ENCODE data around the gene KLK4.

KLK4 gene

DNA sequence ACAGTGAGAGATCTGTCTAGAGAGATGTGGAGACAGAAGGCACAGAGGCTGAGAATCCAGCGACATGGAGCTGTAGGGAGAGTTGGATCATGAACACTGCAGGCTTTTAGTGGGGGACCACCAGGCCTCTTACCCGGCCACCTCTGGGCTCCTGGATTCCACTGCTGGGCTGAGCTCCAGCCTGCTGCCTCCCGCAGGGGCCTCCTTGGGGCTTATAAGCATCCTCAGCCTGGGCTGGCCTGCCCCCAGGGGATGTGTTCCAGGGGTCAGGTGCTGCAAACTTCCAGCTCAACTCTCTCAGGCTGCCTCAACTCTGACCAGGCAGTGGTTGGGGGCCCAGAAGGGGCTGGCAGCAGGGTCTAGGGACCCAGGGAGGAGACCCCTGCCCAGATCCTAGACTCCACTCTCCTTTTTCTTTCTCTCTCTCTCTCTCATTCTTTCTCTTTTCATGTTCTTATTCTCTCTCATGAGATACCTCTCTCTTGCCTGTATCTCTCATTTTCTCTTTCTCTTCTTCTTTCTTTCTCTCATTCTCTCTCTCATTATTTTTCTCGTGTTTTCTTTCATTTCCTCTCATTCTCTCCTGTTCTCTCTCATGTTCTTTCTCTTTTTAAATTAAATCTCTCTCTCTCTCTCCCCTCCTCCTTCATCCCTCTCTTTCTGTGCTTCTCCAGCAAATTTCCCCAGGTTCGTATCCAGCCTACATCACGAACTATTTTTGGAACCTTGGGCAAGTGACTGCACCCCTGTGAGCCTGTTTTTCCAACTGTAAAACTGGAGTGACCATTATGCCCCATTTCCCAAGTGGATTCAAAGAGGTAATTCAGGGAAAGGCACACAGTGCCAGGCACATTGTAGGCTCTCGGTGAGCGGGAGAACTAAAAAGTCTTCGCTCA, at the start of gene KLK4:
Gene KLK4, minus strand, starts transcription at position 190 of the 896 bp plus-strand sequence. CDS start 657 bp downstream, outside the sequence.
- no peak for DNase-seq

- DNase-seq: no peak
Observed at GRCh38 chr19:50959731-50960500, 48.7 kb upstream of the KLK4 start.

GRCh38 chr19:50957587-50957986, 46.4 kb upstream of the KLK4 start:
- no peak for DNase-seq

- no peak for DNase-seq
Observed at GRCh38 chr19:50952910-50953309, 41.7 kb upstream of the KLK4 start, which contains the start of gene KLK5. TSS of gene KLK5 (minus strand) at chr19:50953038. CDS start at chr19:50952657, 381 bp downstream.

DNA sequence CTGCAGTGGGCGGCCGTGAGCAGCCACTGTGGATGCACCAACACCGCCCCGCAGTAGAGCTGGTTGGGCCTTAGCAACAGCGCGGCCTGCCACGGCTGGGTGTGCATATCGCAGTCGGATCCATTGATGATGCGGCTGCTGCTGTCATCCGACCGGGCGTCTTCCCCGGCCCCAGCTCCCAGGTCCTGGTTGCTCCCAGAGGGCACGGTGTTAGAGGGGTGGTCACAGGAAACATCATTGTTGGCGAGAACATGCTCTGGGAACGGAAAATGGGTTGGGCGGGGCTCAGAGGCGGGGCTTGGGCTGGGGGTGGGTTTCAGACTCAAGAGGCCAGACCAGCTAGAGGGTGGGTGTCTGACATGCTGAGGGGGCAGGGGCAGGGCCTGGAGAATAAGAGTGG, 38.7 kb upstream of the KLK4 start:
- no peak for DNase-seq

- DNase-seq: no peak
Observed at GRCh38 chr19:50947123-50947522, 35.9 kb upstream of the KLK4 start.

- DNase-seq: no peak
Observed at GRCh38 chr19:50944795-50945194, 33.6 kb upstream of the KLK4 start.

GRCh38 chr19:50943074-50943828, 32.1 kb upstream of the KLK4 start:
- DNase-seq: no peak

GRCh38 chr19:50939596-50939995, 28.4 kb upstream of the KLK4 start:
- no peak for DNase-seq

- no peak for DNase-seq
Observed at GRCh38 chr19:50933640-50934039, 22.4 kb upstream of the KLK4 start.

GRCh38 chr19:50932690-50933083, 21.5 kb upstream of the KLK4 start:
- no peak for DNase-seq

GRCh38 chr19:50932018-50932689, 21.0 kb upstream of the KLK4 start:
- no peak for DNase-seq

- no peak for DNase-seq
Observed at GRCh38 chr19:50931023-50931422, 19.8 kb upstream of the KLK4 start.

DNA sequence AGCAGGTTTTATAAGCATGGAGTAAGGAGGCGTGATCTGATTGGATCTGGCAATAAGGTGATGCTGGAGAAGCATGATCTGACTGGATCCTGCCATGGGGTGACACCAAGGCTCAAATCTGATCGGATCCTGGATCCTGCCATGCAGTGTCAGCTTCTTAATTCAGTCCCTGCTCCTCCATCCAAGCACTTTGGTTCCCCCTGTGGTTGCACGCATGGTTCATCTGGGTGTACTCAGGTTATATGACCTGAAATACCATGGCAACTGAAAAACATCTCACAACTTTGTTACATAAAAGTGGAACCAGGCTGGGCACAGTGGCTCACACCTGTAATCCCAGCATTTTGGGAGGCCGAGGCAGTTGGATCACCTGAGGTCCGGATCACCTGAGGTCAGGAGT, 17.6 kb upstream of the KLK4 start:
- no peak for DNase-seq

GRCh38 chr19:50926144-50926543, 14.9 kb upstream of the KLK4 start:
- DNase-seq: no peak

DNA sequence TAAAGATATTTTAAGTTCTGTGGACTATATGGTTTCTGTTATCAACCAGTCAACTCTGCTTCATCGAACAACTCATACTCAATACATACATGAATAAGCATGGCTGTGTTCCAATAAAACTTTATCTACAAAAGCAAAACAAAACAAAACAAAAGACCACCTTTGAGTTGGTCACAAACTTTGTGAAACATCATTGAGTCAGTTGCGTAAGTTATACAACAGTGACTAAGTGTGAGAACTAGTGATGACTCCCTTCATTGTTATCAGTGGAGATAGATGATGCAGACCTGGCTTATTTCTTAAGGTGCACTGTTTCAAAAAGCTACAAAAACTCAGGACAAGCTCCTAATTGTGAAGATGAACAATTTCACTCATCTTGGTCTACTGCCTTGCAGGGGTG, 14.5 kb upstream of the KLK4 start:
- DNase-seq: no peak

GRCh38 chr19:50924586-50924985, 13.4 kb upstream of the KLK4 start:
- DNase-seq: no peak

DNA sequence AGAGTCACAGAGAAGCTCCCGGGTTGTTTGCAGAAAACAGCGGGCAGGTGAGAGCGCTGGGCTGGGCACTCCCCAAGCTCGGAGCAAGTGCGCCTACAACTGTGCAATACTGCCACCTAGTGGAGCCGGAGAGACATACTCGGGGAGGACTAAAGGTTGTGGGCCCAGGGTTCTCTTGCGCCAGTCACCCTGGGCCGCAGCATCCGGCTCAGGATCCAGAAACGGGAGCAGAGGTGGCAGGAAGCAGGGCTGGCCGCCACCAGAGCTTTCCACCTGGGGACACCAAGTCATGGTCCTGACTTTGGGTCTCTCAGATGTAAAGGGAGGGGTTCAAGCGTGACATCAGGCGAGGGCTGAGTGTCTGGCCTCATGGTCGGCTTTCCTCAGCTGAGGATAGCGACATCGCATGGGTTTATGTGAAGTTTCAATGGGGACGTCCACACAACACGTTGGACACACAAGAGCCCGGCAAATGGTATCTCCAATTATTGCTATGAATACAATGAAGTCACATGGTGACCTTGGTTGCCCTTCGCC, 11.2 kb upstream of the KLK4 start:
- peak; percentile 77 to 82 for DNase-seq

DNA sequence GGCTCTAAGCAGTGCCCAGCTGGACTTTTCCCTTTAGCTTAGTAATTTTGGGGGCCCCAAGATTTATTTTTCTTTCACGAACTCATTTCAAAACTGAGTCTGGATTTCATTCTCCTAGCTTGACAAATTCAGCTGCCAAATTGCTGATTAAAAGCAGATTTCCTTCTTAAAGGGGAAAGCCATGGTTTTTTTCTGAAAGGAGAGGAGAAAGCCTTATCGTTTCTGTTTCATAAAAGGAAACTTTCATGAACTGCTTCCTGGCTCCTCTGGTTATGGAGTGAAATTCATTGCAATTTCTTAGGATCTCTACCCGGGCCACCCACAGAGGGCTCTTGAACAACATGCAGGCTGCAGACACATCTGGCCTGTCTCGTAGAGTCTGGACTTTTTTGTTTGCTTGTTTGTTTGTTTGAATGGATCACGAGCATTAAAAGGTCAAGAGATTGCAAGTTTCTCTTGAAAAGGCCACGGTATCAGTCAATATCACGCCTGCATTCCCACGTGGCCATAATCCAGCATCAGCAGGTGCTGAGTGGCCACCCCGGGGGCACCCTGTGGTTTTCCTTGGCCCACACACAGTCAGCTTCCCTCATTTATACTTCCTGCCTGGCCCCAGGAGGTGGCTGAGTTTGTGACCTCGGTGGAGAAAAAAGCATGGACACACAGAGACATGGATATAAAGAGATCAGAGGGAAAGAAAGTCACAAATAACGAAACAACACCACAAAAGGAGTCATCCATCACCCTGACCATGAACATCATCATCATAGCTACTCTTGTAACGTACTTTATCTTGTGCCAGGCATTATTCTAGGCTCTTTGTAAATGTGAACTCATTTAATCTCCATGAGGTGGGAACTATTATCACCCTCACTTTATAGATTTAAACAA, 10.5 kb upstream of the KLK4 start:
- no peak for DNase-seq

- no peak for DNase-seq
Observed at GRCh38 chr19:50916069-50916468, 4.9 kb upstream of the KLK4 start.

All from stimulated activated CD4-positive, alpha-beta T cell treated with anti-CD3 and anti-CD28 coated beads, Interleukin-2, amount 100 ng/mL, for 24 hours (primary cell).